ENCODE measurements around the gene RAB35. TPM values are rescaled to one million over a fixed set of nuclear protein-coding genes. Genes with fewer than 3 reads are reported as not detected.

RAB35 gene
- total RNA-seq, 1 donor from 2014 or later = 58.7 TPM

GRCh38 chr12:120110550-120111501, 5.7 kb downstream of the RAB35 start:
- Histone ChIP-seq H3K9me3 (no peaks in the 10 kb centered on the region), H3K36me3 (peaks cover 29% of the 10 kb centered on the region), H3K27ac (no peak overlapping the region), H3K27me3 (no peaks in the 10 kb centered on the region), H3K4me3 (peak overlapping the region; percentile 1), H3K4me1 (peaks cover 41% of the 10 kb centered on the region)
- ATAC-seq = peak; percentile 95
- no peak for TF ChIP-seq CTCF (IDR thresholded peaks at IDR 0.05)
- peak; percentile 85 for DNase-seq
- intact Hi-C loops (cut with DNase I) = no loop called here

- intact Hi-C loops (cut with DNase I) = no loop called here
- ATAC-seq = no peak
- peaks cover 33% of the 10 kb centered on the region for H3K36me3 ChIP-seq
- no peak for DNase-seq
- H3K27ac ChIP-seq = no peak overlapping the region
- H3K4me1 ChIP-seq = peaks cover 30% of the 10 kb centered on the region
- no peak for TF ChIP-seq CTCF (IDR thresholded peaks at IDR 0.05)
- no peaks in the 10 kb centered on the region for H3K9me3 ChIP-seq
- H3K4me3 ChIP-seq = no peak overlapping the region
- no peaks in the 10 kb centered on the region for H3K27me3 ChIP-seq
Observed at GRCh38 chr12:120109570-120110267, 6.8 kb downstream of the RAB35 start.

- no peaks in the 10 kb centered on the region for H3K9me3 ChIP-seq
- intact Hi-C loops (cut with DNase I) = no loop called here
- DNase-seq = no peak
- ATAC-seq = no peak
- H3K4me1 ChIP-seq = peaks cover 27% of the 10 kb centered on the region
- H3K36me3 ChIP-seq = peaks cover 46% of the 10 kb centered on the region
- H3K4me3 ChIP-seq = no peak overlapping the region
- no peaks in the 10 kb centered on the region for H3K27me3 ChIP-seq
- TF ChIP-seq CTCF (IDR thresholded peaks at IDR 0.05) = no peak
- H3K27ac ChIP-seq = no peak overlapping the region
Observed at GRCh38 chr12:120106151-120106550, 10.4 kb downstream of the RAB35 start.

GRCh38 chr12:120103371-120103770, 13.2 kb downstream of the RAB35 start:
- no peak for TF ChIP-seq CTCF (IDR thresholded peaks at IDR 0.05)
- no peaks in the 10 kb centered on the region for H3K27me3 ChIP-seq
- ATAC-seq = no peak
- no peak for DNase-seq
- no peak overlapping the region for H3K4me3 ChIP-seq
- intact Hi-C loops (cut with DNase I) = no loop called here
- peaks cover 19% of the 10 kb centered on the region for H3K4me1 ChIP-seq
- no peak overlapping the region for H3K27ac ChIP-seq
- H3K9me3 ChIP-seq = no peaks in the 10 kb centered on the region
- H3K36me3 ChIP-seq = peaks cover 55% of the 10 kb centered on the region

GRCh38 chr12:120103044-120103338, 13.6 kb downstream of the RAB35 start:
- H3K36me3 ChIP-seq = peaks cover 56% of the 10 kb centered on the region
- H3K9me3 ChIP-seq = no peaks in the 10 kb centered on the region
- H3K4me1 ChIP-seq = peaks cover 19% of the 10 kb centered on the region
- no peak overlapping the region for H3K4me3 ChIP-seq
- TF ChIP-seq CTCF (IDR thresholded peaks at IDR 0.05) = no peak
- H3K27ac ChIP-seq = no peak overlapping the region
- H3K27me3 ChIP-seq = no peaks in the 10 kb centered on the region
- ATAC-seq = no peak
- intact Hi-C loops (cut with DNase I) = no loop called here
- DNase-seq = no peak
